Mesenchymal stem cell (in vitro differentiated cells and primary cell): ENCODE data around the gene PGLYRP2. TPM values are rescaled to one million over a fixed set of nuclear protein-coding genes. Genes with fewer than 3 reads are reported as not detected.

Experiments
- DNase-seq: peaks from one replicate; pipeline ENCODE4 v3.0.0-alpha.2; 2013
- H2AFZ ChIP-seq: one replicate; pipeline ENCODE4 v1.6.1; 2013; ENCODE audit warnings: low read depth, mild to moderate bottlenecking, control low read depth, inconsistent platforms, low read length, moderate library complexity
- H2AK5ac ChIP-seq: 2 replicates; pipeline ENCODE4 v1.6.1; 2013; ENCODE audit warnings: low read length, moderate library complexity, mild to moderate bottlenecking, inconsistent platforms; ENCODE audit not compliant: severe bottlenecking
- H2BK120ac ChIP-seq: one replicate; pipeline ENCODE4 v1.6.1; 2013; ENCODE audit warnings: low read depth, mild to moderate bottlenecking, inconsistent platforms, low read length, moderate library complexity
- H2BK12ac ChIP-seq, 2 experiments: one replicate each; pipeline ENCODE4 v1.6.1; 2013; ENCODE audit warnings: inconsistent platforms in 2 of 2, low read length in 2 of 2, mild to moderate bottlenecking in 2 of 2, moderate library complexity in 2 of 2, control low read depth in 1 of 2
- H2BK15ac ChIP-seq: one replicate; pipeline ENCODE4 v1.6.1; 2013; ENCODE audit warnings: mild to moderate bottlenecking, low read depth, inconsistent platforms; ENCODE audit not compliant: poor library complexity, severe bottlenecking
- H2BK5ac ChIP-seq: 2 replicates; pipeline ENCODE4 v1.6.1; 2013; ENCODE audit warnings: low read depth, mild to moderate bottlenecking, low read length, control low read depth, inconsistent platforms; ENCODE audit not compliant: poor library complexity, severe bottlenecking
- H3K14ac ChIP-seq, 2 experiments: one replicate each; pipeline ENCODE4 v1.6.1; 2013; ENCODE audit warnings: inconsistent platforms in 2 of 2, low read length in 2 of 2, control low read depth in 1 of 2, mild to moderate bottlenecking in 1 of 2, moderate library complexity in 1 of 2
- H3K18ac ChIP-seq, 2 experiments: one replicate each; pipeline ENCODE4 v1.6.1; 2013; ENCODE audit warnings: inconsistent platforms in 2 of 2, low read length in 2 of 2, control low read depth in 1 of 2, low read depth in 1 of 2, mild to moderate bottlenecking in 1 of 2
- H3K23ac ChIP-seq, 2 experiments: one replicate each; pipeline ENCODE4 v1.6.1; 2013; ENCODE audit warnings: inconsistent platforms in 2 of 2, low read length in 2 of 2, mild to moderate bottlenecking in 2 of 2, moderate library complexity in 2 of 2, control low read depth in 1 of 2
- H3K27ac ChIP-seq: 2 replicates; pipeline ENCODE4 v1.5.1; 2013; ENCODE audit warnings: mild to moderate bottlenecking, moderate library complexity, low read length, control low read depth, inconsistent platforms; ENCODE audit not compliant: poor library complexity, severe bottlenecking
- H3K27me3 ChIP-seq, 2 experiments: 2 replicates each; pipeline versions ENCODE4 v1.6.1 to v1.7.0; 2013; ENCODE audit warnings: low read length in 2 of 2, mild to moderate bottlenecking in 2 of 2, moderate library complexity in 2 of 2, control low read depth in 1 of 2, inconsistent platforms in 1 of 2; ENCODE audit not compliant: control insufficient read depth in 1 of 2, insufficient read depth in 1 of 2
- H3K36me3 ChIP-seq, 2 experiments: 2 replicates each; pipeline versions ENCODE4 v1.6.1 to v1.7.0; 2013; ENCODE audit warnings: low read length in 2 of 2, control low read depth in 1 of 2, inconsistent platforms in 1 of 2, low read depth in 1 of 2, mild to moderate bottlenecking in 1 of 2; ENCODE audit not compliant: insufficient read depth in 2 of 2, control insufficient read depth in 1 of 2
- H3K4ac ChIP-seq, 2 experiments: one replicate each; pipeline ENCODE4 v1.6.1; 2013; ENCODE audit warnings: inconsistent platforms in 2 of 2, low read length in 2 of 2, mild to moderate bottlenecking in 2 of 2, moderate library complexity in 2 of 2, control low read depth in 1 of 2, low read depth in 1 of 2
- H3K4me1 ChIP-seq: 2 replicates; pipeline ENCODE4 v1.6.1; 2013; ENCODE audit warnings: low read depth, low read length, control low read depth; ENCODE audit not compliant: control insufficient read depth, insufficient read depth
- H3K4me2 ChIP-seq: 2 replicates; pipeline ENCODE4 v1.6.1; 2013; ENCODE audit warnings: low read length, mild to moderate bottlenecking, inconsistent platforms; ENCODE audit not compliant: poor library complexity, severe bottlenecking
- H3K4me3 ChIP-seq, 2 experiments: 2 replicates each; pipeline versions ENCODE4 v1.5.1 to v1.7.0; 2013; ENCODE audit warnings: low read length in 2 of 2, mild to moderate bottlenecking in 2 of 2, control low read depth in 1 of 2, low read depth in 1 of 2; ENCODE audit not compliant: insufficient read depth in 1 of 2
- H3K79me1 ChIP-seq: replicated peaks from 2 replicates; pipeline ENCODE4 v1.6.1; 2013; ENCODE audit warnings: mild to moderate bottlenecking, control low read depth, low read length, inconsistent platforms; ENCODE audit not compliant: poor library complexity, severe bottlenecking
- H3K9ac ChIP-seq: 2 replicates; pipeline ENCODE4 v1.7.0; 2013; ENCODE audit warnings: mild to moderate bottlenecking, low read length, moderate library complexity
- H3K9me3 ChIP-seq: 2 replicates; pipeline ENCODE4 v1.7.0; 2013; ENCODE audit warnings: mild to moderate bottlenecking, low read length; ENCODE audit not compliant: control insufficient read depth
- H4K8ac ChIP-seq: one replicate; pipeline ENCODE4 v1.6.1; 2013; ENCODE audit warnings: inconsistent platforms, mild to moderate bottlenecking, low read length, moderate library complexity
- H4K91ac ChIP-seq: one replicate; pipeline ENCODE4 v1.6.1; 2013; ENCODE audit warnings: mild to moderate bottlenecking, low read length, inconsistent platforms
- WGBS: methylation state at CpG from one replicate; pipeline ENCODE4 v1.1.7; 2013; ENCODE audit warnings: mixed read lengths; 5-methylcytosine and 5-hydroxymethylcytosine counted together
- polyA plus RNA-seq, 2 experiments: library from polyadenylated mRNA; stranded (reverse); fragments of 200-250 nt; gene quantifications; one replicate each; pipeline ENCODE4 v1.2.3, GENCODE V29; 2013

PGLYRP2 gene
- polyA plus RNA-seq (2013, experiment 1 of 2) = not detected
- not detected for polyA plus RNA-seq (2013, experiment 2 of 2)

GRCh38 chr19:15479391-15480345 lies at the start of gene PGLYRP2:
PGLYRP2 (minus strand) TSS chr19:15479501; CDS start chr19:15479371, 130 bp downstream.
- Histone ChIP-seq H3K27me3 (peaks cover 0 to 6% of the 10 kb centered on the region in 2 experiments), H3K79me1 (no peaks in the 10 kb centered on the region), H2AK5ac (no peak within 1 kb of the TSS), H4K91ac (no peak within 1 kb of the TSS), H3K4me1 (no peaks in the 10 kb centered on the region), H3K4me2 (no peak within 1 kb of the TSS), H2BK12ac (no peak within 1 kb of the TSS), H3K27ac (no peak within 1 kb of the TSS), H2BK5ac (no peak within 1 kb of the TSS), H2AFZ (no peak within 1 kb of the TSS), H3K36me3 (no peaks in the 10 kb centered on the region), H4K8ac (no peak within 1 kb of the TSS), H2BK15ac (no peak within 1 kb of the TSS), H3K14ac (no peak within 1 kb of the TSS), H3K9me3 (no peaks in the 10 kb centered on the region), H3K9ac (no peak within 1 kb of the TSS), H3K18ac (no peak within 1 kb of the TSS), H3K4me3 (no peak within 1 kb of the TSS), H3K23ac (no peak within 1 kb of the TSS), H3K4ac (no peak within 1 kb of the TSS), H2BK120ac (no peak within 1 kb of the TSS)
- 86% methylated on average over 16 of the region's 16 CpGs for WGBS
- DNase-seq = no peak

GRCh38 chr19:15527705-15528104 lies 48.4 kb upstream of the PGLYRP2 start:
- no peak overlapping the region for H3K9ac ChIP-seq
- 35% methylated on average over 3 of the region's 3 CpGs for WGBS
- H3K27me3 ChIP-seq = peaks cover 0 to 19% of the 10 kb centered on the region in 2 experiments
- H3K4ac ChIP-seq = no peak overlapping the region
- H3K27ac ChIP-seq = no peak overlapping the region
- DNase-seq = no peak
- no peak overlapping the region for H4K91ac ChIP-seq
- no peak overlapping the region for H2AFZ ChIP-seq
- no peak overlapping the region for H3K4me2 ChIP-seq
- no peak overlapping the region for H2BK15ac ChIP-seq
- H2BK12ac ChIP-seq = no peak overlapping the region
- no peak overlapping the region for H3K23ac ChIP-seq
- H3K79me1 ChIP-seq = no peaks in the 10 kb centered on the region
- H3K14ac ChIP-seq = no peak overlapping the region
- no peaks in the 10 kb centered on the region for H3K36me3 ChIP-seq
- H3K4me3 ChIP-seq = peak overlapping the region in 1 of 2 experiments; percentile 23
- no peak overlapping the region for H4K8ac ChIP-seq
- H2AK5ac ChIP-seq = no peak overlapping the region
- H3K18ac ChIP-seq = no peak overlapping the region
- H2BK120ac ChIP-seq = no peak overlapping the region
- no peak overlapping the region for H2BK5ac ChIP-seq
- no peaks in the 10 kb centered on the region for H3K9me3 ChIP-seq
- no peaks in the 10 kb centered on the region for H3K4me1 ChIP-seq

GRCh38 chr19:15526408-15526807 lies 47.1 kb upstream of the PGLYRP2 start:
- Histone ChIP-seq H2AK5ac (no peak overlapping the region), H3K27me3 (peaks cover 0 to 23% of the 10 kb centered on the region in 2 experiments), H3K18ac (no peak overlapping the region), H3K36me3 (no peaks in the 10 kb centered on the region), H3K4me3 (no peak overlapping the region), H3K23ac (no peak overlapping the region), H3K79me1 (no peaks in the 10 kb centered on the region), H3K4me2 (no peak overlapping the region), H2BK12ac (no peak overlapping the region), H2BK15ac (no peak overlapping the region), H2BK5ac (no peak overlapping the region), H4K91ac (no peak overlapping the region), H2AFZ (no peak overlapping the region), H3K4me1 (no peaks in the 10 kb centered on the region), H3K14ac (no peak overlapping the region), H3K9me3 (no peaks in the 10 kb centered on the region), H3K9ac (no peak overlapping the region), H2BK120ac (no peak overlapping the region), H4K8ac (no peak overlapping the region), H3K4ac (no peak overlapping the region), H3K27ac (no peak overlapping the region)
- no peak for DNase-seq
- WGBS = 55% methylated on average over 1 of the region's 2 CpGs

DNA sequence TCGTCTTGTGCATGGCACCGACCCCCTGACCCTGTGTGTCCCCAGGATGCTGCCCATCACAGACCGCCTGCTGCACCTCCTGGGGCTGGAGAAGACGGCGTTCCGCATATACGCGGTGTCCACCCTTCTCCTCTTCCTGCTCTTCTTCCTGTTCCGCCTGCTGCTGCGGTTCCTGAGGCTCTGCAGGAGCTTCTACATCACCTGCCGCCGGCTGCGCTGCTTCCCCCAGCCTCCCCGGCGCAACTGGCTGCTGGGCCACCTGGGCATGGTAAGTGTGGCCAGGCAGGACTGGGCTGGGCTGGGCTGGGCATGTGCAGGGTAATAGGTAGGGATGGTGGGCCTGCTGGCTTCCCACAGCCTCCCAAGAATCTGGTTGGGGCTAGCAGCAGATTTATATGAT lies 46.0 kb upstream of the PGLYRP2 start:
- H4K91ac ChIP-seq = no peak overlapping the region
- no peaks in the 10 kb centered on the region for H3K9me3 ChIP-seq
- no peak overlapping the region for H2AFZ ChIP-seq

More for the DNA sequence above, 46.0 kb upstream of the PGLYRP2 start:
- Histone ChIP-seq H2AK5ac (no peak overlapping the region), H2BK12ac (no peak overlapping the region), H2BK120ac (no peak overlapping the region), H2BK15ac (no peak overlapping the region), H2BK5ac (no peak overlapping the region), H3K4me2 (no peak overlapping the region), H4K8ac (no peak overlapping the region), H3K14ac (no peak overlapping the region), H3K23ac (no peak overlapping the region), H3K27me3 (peaks cover 0 to 23% of the 10 kb centered on the region in 2 experiments), H3K4me1 (no peaks in the 10 kb centered on the region), H3K4me3 (no peak overlapping the region), H3K79me1 (no peaks in the 10 kb centered on the region), H3K36me3 (no peaks in the 10 kb centered on the region), H3K9ac (no peak overlapping the region), H3K27ac (no peak overlapping the region), H3K4ac (no peak overlapping the region), H3K18ac (no peak overlapping the region)
- DNase-seq = no peak
- WGBS = 91% methylated on average over 15 of the region's 15 CpGs
